ENCODE results near the gene THRB. TPM values are rescaled to one million over a fixed set of nuclear protein-coding genes. Genes with fewer than 3 reads are reported as not detected.
A peak's percentile ranks its signal among the peaks of the same experiment; 100 is the strongest.

The THRB gene
- 0.23 and 0.34 TPM in 2 replicates for total RNA-seq

DNA sequence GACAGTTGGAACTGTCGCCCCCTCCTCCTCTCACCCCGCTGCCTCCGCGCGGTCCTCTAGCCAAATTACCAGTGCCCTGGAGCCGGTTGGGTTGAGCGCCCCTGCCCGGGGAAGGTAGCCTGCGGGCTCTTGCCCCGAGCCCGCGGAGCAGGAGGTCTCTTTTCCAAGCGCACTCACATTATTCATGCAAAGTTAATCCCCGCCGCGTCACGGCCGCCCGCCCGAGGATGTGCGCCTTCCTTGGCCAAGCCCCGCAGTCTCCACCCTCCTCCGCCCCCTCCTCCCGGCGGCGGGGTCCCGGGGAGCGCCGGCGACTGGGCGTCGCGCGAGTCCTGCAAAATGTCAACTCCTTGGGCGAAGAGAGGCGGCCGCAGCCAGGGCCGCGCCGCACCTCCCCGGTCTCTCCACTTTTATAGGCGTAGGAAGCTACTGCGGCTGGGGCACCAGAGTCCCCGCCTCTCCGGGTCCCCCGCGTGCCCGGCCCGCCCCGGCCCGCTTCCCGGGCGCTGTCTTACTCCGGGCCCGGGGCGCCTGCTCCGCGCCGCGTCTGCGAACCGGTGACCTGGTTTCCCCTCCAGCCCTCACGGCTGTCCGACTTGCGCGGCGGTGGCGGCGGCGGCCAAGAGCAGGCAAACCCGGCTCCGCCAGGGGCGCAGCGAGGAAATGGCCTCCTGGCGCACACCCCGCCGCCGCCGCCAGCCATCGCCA is at the start of gene THRB:
THRB (minus strand) TSS at position 233 of the 708 bp plus-strand sequence.
- DNase-seq, result peak; percentile 52

DNA sequence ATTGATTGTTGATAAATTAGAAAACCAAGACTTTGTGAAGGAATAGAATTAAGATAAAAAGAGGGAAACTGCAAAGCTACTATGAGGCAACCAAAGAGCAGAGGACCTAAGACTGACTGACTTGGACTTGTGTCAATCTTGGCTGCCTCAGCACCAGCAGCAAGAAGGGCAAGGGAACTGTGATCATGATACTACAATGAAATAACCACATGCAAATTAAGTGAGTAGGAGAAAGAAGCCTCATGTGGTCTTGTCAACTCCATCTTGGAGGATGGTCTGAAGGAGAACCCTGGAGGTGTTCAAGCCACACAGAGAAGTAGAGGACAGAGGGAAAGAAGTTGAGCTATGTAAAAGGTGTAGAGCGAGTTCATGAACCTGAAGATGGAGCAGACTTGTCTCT is 47.3 kb upstream of the THRB start:
- DNase-seq, result no peak

DNA sequence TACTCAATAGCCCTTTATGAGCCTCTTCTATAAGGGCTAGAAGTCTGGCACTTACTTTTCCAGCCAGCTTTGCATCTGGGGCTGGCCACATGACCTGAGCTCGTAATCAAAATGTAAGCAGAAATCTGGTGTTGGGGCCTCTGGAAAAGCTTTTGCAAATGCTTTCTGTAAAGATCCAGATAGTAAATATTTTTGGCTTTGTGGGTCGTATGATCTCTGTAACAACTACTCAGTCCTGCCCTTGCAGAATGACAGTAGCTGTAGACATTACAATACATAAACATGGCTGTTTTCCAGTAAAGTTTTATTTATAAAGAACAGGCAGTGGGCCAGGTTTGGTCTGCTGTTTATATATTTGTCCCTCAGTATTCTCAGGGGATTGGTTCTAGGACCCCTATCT is 46.2 kb upstream of the THRB start:
- no peak for DNase-seq

DNA sequence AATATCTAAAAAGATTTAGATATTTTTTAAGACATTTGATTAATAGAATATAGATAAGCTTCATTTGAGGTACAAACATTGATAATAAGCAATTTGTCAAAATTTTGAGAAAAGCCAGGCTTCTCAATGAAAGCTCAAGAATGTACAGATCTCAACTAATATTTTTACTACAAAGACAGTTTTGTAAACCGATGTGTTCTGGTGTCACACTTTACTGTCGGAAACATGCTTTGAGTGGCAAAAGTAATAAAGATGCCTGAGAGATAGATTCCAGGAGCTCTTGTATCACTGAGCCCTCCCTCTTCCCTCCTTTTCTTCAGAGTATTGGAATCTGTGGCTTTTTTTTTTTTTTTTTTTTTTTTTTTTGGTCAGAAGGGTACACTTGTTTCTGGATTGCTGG is 45.0 kb upstream of the THRB start:
- no peak for DNase-seq

DNA sequence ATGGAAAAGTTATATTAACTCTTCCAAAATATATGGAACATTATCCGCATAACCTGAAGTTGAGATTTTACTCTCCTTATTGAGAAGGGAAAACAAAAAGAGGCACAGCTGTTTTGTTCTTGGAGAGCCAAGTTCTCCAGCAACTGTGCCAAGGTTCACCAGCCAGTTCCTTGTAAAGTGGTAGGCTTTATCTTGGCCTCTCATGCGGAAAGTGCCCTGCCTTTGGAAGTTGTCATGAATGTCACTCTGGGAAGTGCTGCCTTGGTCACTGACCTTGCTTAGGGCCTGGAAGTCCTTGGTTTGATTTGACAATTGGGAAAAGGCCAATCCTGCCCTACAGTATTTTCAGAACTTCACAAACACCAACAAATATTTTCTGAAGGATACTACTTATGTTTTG is 44.2 kb upstream of the THRB start:
- DNase-seq, result no peak

DNA sequence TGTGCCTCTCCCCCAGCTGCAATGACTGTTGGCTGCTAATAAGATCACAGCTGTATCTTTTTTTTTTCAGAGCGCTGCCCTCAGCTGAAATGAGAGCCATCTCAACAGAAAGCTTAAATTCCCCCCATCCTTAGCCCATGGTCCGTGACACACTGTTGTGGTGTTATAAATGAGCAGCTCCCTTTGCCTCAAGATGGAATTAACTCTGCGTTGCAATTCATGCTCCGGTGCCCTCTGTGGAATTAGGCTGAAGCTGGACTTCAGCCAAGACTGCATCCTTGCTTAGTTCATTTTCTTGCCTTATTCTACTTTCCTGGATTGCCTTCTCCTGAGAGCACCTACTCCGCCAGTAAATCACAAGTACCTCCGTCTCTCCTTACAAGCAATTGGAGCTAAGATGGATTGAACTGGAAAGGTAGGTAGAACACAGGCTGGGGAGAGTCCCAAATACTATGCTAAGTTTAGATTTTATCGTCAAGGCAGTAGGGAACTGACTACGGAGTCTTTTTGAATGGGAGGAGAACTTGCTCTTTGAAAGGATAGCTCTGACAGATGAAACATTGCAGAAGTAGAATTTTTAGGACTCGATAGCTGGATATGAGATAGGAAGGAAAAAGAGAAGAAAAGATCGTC is 39.0 kb upstream of the THRB start:
- no peak for DNase-seq

DNA sequence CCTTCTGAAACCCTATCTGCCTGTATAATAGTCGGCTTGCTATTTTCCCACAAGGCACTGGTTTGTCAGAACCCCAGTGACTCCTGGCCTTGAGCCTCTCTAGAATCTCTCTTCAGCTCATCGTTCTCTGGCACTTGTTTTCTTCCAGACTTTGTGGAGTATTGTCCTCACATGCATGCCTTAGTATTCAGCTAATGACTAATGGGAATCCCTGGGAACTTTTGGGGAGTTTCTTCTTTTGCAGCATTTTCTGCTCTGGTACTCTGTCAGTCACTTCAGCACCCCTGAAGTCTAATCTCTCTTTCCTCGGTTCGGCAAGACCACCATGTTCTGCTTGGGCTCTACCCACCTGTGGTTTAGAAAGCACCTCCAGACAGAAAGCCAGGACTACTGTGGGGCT is 35.8 kb upstream of the THRB start:
- DNase-seq, result no peak

DNA sequence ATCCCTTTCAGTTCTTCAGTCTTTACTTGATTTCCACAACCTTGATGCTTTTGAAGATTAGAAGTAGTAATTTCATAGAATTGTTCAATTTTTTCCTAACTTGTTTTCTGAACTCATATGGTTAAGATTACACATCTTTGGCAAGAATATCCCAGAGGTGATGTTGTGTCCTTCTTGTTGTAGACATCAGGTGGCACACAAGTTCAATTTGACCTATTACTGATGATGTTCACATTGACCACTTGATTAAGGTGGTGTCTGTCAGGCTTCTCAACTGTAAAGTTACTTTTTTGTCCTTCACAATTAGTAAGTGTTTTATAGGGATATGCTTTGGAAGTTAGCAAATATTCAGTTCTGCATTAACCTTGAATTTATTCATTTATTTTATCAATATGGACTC is 34.6 kb upstream of the THRB start:
- no peak for DNase-seq

DNA sequence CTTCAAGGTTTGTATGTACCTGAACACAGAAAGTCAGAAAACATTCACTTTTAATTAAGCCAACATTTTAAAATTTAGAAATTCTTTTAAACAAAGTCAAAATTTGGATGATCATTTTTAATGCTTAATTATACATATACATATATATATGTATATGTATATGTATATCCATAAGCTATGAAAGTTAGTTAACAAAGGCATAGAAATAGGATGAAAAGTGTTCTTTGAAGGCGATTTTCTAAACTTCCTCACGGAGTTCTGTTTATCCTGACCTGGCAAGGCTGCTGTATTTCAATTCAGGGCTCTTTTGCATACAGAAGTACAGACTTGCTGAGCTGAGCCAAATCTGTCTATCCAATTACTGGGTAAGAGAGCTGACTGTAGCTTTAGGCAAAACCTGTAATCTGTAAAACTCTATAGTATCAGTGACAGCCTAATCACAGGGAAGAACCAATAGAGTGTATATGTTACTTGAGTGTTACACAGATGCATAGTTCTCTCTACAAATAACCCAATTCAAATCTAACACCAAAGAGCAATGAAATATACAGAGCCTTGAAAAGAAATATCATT is 32.1 kb upstream of the THRB start:
- no peak for DNase-seq

DNA sequence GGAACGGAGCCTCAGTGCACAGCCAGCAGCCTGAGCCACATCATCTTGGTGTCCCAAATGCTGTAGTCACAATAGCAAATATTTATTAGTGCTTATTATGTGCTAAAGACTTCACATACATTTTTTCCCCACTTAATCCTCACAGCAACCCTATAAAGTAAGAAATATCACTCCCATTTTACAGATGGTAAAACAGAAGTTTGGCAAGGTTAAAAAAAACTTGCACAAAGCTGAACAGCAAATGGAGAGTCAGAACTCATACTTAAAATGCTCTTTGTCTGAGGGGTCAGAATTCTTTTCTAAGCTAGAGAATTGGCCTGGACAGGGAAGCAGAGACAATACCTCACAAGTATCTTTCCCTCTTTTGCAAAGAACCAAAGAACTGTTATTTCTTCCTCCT is 30.9 kb upstream of the THRB start:
- DNase-seq, result no peak

DNA sequence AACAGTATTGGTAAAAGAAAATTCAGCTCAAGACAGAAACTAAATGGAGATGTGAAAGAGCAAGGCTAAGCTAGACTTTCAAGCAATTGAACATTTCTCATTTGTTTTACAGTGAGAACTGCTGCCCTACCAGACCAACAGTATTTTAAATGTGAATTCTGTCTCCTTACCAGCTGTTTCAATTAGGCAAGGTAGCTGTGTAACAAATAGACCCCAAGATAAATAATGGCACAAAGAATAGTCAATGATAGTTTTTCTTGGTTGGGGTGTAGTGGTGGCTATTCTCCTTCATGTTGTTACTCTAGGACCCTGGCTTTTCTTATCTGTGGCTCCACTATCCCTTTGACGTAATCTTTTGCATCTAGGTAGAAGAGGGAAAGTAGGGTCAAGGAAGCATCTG is 30.4 kb upstream of the THRB start:
- no peak for DNase-seq

DNA sequence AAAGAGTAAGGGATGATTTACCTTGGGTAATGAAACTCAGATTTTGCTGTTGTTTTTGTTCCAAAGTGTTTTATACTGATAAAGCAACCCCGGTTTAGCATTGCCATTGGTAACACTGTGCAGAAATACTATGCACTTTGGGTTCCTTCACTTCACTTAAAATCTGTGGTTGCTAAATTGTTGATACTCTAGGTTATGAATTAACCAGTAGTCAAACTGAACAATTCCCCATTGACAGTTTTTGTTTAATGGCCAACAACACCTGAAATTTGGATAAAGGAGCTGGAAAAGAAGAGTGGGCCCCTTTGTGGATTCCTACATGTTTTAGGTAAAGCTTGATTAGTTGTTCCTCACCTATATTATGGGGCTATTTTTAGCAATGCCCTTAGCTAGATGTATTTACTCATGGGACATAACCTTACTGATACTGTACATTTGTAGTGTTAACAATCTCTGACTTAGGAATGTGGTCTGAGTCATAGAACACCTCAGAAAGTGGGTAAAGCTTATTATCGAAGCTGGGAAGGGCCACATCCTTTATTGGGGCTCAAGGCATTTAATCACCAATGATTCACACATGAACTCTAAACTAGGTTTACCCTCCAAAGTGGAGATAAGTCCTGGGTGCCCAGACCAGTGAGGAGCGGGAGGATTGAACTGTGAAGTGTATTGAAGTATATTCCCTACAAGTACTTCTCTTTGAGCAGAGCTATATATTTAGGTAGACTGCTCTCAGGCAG is 29.5 kb upstream of the THRB start:
- DNase-seq, result no peak

DNA sequence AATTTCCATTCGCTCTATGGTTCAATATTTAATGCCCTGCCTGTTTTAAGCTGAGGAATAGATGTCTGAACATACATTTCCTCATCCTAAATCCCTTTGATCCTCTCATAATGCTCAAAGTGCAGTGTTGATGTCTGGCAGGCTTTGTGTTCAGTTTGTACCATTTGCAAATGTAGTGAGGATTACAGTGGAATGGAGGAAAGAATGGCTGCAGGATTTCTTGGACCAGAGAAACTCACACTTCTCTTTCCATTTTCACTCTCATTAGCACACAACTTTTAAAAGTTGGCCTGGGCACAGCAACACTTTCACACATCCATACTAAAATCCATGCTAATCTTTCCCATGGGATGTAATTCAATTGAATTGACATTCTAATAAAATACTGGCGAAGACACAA is 28.6 kb upstream of the THRB start:
- no peak for DNase-seq

DNA sequence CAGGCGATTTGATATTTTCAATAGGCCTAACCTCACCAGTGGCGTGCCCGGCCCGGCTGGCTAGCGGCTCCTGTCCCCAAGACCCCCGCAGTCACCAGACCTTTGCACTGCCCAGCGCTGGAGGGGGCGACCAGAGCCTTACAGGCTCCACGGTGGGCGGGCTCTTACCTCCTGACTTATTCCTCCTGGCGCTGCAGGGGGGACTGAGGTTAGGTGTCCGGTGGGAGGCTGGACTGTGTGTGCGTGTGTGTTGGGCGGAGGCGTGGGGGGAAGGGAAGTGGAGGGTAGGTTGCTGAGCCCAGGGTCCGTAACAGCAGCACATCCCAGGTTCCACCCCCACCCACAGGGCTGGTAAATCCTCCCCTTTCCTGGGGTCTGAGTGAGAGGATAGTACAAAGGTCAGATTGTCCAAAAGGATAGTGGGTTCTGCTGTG is 27.5 kb upstream of the THRB start:
- DNase-seq, result no peak

DNA sequence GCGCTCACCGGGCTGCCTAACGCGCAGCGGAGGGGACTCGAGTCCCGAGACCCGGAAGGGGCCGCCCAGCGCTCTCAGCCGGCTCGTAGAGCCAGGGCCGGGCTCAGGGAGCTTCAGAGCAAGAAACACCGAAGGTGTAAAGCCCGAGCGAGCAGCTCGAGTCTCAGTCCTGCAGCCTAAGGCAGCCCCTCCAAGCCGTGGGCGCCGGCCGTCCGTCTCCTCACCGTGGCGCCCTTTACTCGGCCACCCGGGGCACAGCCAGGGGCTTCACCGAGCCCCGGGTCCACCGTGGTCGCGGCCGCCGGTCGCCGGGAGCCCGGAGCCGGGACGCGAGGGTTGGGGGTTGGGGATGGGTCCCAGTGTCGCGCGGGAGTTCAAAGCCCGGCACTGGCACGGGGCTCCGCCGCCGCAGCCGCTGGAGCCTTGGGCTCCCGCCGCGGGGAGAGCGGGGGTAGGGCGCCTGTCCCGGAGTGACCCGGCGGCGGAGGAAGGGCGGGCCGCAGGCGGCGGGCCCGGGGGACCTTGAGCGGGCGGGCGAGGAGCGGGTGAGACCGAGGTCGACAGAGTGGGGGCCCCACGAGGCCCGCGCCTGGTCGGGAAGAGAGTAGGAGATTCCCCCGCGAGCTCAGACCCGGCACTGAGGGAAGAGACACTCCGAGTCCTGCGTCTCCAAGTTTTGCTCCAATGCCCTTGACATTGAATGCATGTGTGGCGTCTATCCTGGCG is 26.9 kb upstream of the THRB start:
- DNase-seq, result no peak

DNA sequence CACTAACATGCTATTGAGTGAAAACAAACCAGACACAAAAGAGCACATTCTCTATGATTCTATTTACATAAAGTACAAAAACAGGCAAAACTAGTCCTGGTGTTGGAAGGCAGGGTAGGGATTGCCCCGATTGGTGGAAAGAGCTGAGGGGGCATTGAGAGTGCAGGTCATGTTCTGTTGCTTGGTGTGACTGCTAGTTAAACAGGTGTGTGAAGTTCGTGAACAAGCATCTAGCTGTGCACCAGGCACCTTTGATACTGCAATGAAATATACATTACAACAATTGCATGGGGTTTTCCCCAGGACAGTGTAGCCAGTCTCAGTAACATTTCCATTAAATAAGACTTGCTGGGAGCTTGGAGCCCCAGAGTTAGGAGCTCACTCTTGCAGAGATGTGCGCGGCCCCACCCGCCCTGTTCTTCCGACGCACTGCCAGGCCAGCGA is 26.3 kb upstream of the THRB start:
- peak; percentile 15 for DNase-seq

DNA sequence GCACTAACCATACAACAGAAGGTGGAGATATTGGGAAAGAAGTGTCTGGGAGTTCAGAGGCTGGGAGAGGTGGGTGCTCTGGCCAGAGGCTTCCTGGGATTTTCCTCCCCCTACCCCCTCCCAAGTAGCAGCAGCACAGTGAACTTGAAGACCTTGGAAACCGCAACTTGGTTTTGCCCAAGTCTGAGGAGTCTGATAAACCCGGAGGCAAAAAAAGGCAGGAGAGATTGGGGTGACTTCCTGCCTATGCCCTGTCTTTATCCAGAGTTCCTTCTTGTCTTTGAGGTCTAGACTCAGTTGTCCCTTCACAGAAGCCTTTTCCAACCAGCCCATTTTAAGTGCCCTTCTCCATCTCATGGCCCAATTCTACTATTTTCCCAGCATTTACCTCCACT is 25.4 kb upstream of the THRB start:
- no peak for DNase-seq

DNA sequence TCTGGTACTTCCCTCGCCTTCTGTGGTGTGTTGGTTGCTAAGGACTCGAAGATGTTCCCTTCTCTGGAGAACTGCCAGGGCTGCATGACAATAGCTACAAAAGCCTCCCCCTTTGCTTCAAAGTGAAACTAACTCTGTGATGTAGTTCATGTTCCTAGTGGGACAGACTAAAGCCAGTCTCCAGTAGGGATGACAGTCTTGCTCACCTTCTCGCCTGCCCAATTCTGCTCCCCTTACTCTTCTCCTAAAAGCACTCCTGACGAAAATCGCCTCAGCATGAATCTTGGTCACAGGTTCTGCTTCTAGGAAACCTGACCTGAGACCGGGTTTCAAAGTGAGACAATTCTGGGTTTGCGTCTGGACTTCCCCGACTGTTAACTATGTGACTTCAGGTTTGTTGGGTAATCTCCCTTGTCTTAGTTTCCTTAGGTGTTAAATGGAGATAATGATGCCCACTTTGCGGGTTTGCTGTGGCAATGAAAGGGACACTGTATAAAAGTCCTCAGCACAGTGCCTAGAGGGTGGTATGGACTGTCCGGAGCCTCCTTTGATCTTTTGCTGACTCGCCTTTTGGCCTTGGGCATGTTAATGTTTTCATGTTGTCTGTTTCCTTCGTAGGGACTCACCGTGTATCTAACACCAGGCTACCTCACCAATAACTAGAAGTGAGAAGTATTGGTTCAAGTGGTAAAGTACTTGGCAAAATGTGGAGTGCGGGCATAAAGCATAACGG is 24.9 kb upstream of the THRB start:
- no peak for DNase-seq

DNA sequence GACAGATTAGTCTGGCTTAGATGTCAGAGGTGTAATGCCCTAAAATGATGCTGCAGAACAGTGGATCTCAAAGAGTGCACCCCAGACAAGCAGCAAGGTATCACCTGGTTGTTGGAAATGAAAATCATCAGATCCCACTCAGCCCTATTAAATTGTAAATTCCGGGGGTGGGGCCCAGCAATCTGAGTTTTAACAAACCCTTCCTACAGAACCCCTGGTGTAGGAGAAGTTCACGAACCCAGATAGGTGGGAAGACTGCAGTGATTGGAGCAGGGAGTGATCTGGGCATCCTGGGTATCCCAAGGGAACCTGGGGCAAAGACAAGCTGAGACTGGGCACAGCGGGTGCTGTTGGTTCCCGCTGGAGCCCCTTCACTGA is 24.3 kb upstream of the THRB start:
- DNase-seq, result no peak

DNA sequence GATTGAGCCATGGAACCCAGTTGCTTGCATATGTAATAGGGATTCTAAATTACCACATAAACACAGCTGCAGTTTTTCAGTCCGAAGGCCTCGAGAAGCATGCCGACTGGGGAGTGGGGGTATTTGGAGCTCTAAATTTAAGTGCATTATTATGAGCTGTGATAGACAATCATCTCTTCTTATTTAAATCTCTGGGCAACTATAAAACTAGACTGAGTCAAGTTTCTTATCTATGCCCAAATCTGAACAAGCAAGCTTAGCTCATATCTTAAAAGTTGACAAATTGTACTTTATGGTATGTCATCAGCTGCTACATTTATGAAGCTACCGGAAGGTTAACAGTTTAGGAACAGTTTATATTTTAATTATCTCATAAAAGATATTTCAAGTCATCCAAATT is 19.5 kb upstream of the THRB start:
- DNase-seq, result no peak

DNA sequence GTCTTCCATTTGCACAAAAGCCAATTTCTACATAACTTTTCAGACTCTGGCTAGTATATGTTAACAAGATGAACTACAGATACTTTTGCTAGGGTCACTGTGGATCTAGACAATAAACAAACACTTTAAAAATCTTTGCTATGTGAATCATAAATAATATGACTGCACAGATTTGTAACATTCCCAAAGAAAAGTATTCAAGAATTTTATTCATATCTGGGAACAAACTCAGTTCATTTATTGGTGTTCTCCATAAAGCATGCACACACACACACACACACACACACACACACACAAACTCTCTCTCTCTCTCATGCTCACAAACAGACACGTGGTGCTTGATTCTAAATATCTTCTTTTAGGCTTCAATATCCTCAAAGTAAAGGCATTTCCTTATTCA is 18.8 kb upstream of the THRB start:
- DNase-seq, result no peak

DNA sequence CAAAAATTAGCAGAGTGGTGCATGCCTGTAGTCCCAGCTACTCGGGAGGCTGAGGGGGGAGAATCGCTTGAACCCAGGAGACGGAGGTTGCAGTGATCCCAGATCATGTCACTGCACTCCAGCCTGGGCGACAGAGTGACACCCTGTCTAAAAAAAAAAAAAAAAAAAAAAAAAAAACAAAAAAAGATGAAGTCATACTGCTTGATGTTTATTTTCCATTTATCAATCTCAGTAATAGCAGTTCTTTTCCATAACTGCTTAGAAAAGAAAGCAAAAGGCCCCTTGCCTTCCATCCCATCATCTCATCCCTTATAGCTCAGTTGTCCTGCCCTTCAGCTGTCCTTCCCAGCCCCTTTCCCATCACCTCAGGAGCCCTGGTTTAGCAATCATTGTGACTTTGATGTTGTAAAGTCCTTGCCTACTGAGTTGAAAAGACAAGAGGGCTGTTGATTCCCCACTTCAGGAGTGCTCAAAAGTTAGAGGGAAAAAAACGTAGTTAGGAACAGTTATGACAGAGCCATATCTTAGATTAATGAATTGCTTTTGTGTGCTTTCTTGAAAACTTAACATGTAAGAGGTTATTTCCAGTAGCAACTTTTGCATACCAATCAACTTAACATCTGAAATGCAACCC is 18.0 kb upstream of the THRB start:
- no peak for DNase-seq

Measured in dermis blood vessel endothelial cell (primary cell).